WTC11 (cell line): ENCODE results near the gene HP1BP3.

Experiments used
- CTCF ChIP-seq: fragments of 200-600 bp; IDR thresholded peaks from 2 replicates; pipeline ENCODE4 v1.8.0; 2022; ENCODE audit warnings: antibody characterized with exemption
- EMX1 ChIP-seq: fragments of 250-450 bp; sonication (Bioruptor Pico); IDR thresholded peaks from 2 replicates; pipeline ENCODE4 v1.8.0; 2021; ENCODE audit warnings: mild to moderate bottlenecking
- ERG ChIP-seq: fragments of 250-450 bp; sonication (Bioruptor Pico); IDR thresholded peaks from 2 replicates; pipeline ENCODE4 v1.8.0; 2021; ENCODE audit warnings: mild to moderate bottlenecking
- FOXP1 ChIP-seq: sonication (generic); formaldehyde crosslinking; IDR thresholded peaks from 2 replicates; pipeline ENCODE4 v1.8.0; 2022; ENCODE audit warnings: missing genetic modification reagents, mild to moderate bottlenecking, moderate library complexity, borderline replicate concordance
- GRHL2 ChIP-seq: fragments of 250-450 bp; sonication (Bioruptor Pico); IDR thresholded peaks from 2 replicates; pipeline ENCODE4 v1.8.0; 2022; ENCODE audit warnings: mild to moderate bottlenecking, moderate library complexity; ENCODE audit not compliant: insufficient replicate concordance, severe bottlenecking
- HMGA2 ChIP-seq: fragments of 250-450 bp; sonication (Bioruptor Pico); IDR thresholded peaks from 2 replicates; pipeline ENCODE4 v1.4.0; 2021; ENCODE audit warnings: mild to moderate bottlenecking, moderate library complexity
- JAZF1 ChIP-seq: fragments of 250-450 bp; sonication (Bioruptor Pico); IDR thresholded peaks from 2 replicates; pipeline ENCODE4 v1.9.0; 2021; ENCODE audit warnings: moderate library complexity, mild to moderate bottlenecking, inconsistent platforms
- NFYB ChIP-seq: sonication (generic); formaldehyde crosslinking; conservative IDR thresholded peaks from 2 replicates; pipeline ENCODE4 v1.8.0; 2022; ENCODE audit warnings: low read depth, missing genetic modification reagents
- NR2C2 ChIP-seq: sonication (generic); formaldehyde crosslinking; IDR thresholded peaks from 2 replicates; pipeline ENCODE4 v1.8.0; 2022; ENCODE audit warnings: mild to moderate bottlenecking, missing genetic modification reagents
- TCF7 ChIP-seq: sonication (generic); formaldehyde crosslinking; IDR thresholded peaks from 2 replicates; pipeline ENCODE4 v1.8.0; 2022; ENCODE audit warnings: mild to moderate bottlenecking, low read depth, missing genetic modification reagents, moderate library complexity
- USF1 ChIP-seq: sonication (generic); formaldehyde crosslinking; IDR thresholded peaks from 2 replicates; pipeline ENCODE4 v1.8.0; 2022; ENCODE audit warnings: mild to moderate bottlenecking, missing genetic modification reagents
- ZSCAN18 ChIP-seq: fragments of 250-450 bp; sonication (Bioruptor Pico); IDR thresholded peaks from 2 replicates; pipeline ENCODE4 v2.1.2; 2022; ENCODE audit warnings: mild to moderate bottlenecking, moderate library complexity
- TF ChIP-seq, protein P1 (sequence below): sonication (generic); formaldehyde crosslinking; IDR thresholded peaks from 2 replicates; pipeline ENCODE4 v1.8.1; 2022; ENCODE audit warnings: low read depth, missing genetic modification reagents, borderline replicate concordance

GRCh38 chr1:20771780-20772179 lies 15.3 kb downstream of the HP1BP3 start:
- TF ChIP-seq NR2C2 (CRISPR knock-in tag) (no peak), NFYB (CRISPR knock-in tag) (no peak), ZSCAN18 (CRISPR knock-in tag) (no peak), CTCF (no peak), FOXP1 (CRISPR knock-in tag) (no peak), USF1 (CRISPR knock-in tag) (no peak), HMGA2 (CRISPR knock-in tag) (no peak), EMX1 (no peak), TCF7 (CRISPR knock-in tag) (no peak), ERG (CRISPR knock-in tag) (no peak), GRHL2 (CRISPR knock-in tag) (no peak), JAZF1 (CRISPR knock-in tag) (no peak)
- TF ChIP-seq, protein P1, sequence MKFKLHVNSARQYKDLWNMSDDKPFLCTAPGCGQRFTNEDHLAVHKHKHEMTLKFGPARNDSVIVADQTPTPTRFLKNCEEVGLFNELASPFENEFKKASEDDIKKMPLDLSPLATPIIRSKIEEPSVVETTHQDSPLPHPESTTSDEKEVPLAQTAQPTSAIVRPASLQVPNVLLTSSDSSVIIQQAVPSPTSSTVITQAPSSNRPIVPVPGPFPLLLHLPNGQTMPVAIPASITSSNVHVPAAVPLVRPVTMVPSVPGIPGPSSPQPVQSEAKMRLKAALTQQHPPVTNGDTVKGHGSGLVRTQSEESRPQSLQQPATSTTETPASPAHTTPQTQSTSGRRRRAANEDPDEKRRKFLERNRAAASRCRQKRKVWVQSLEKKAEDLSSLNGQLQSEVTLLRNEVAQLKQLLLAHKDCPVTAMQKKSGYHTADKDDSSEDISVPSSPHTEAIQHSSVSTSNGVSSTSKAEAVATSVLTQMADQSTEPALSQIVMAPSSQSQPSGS (CRISPR knock-in tag): no peak
